GM21367 (cell line): ENCODE results near the gene COL18A1.
"Not testable (repeated sequence)": the region's sequence is repeated elsewhere in the genome, so short reads cannot be mapped to it uniquely, and the experiment has no call there.

Source experiments
- ATAC-seq: cut with Tn5 transposase; IDR thresholded peaks from one replicate; pipeline ENCODE4 v1.9.1; 2021; ENCODE audit not compliant: unreplicated experiment

The COL18A1 gene

GRCh38 chr21:45529785-45530422, 124.9 kb downstream of the COL18A1 start:
- ATAC-seq, result no peak

- no peak for ATAC-seq
Measured at GRCh38 chr21:45530423-45531113, 125.6 kb downstream of the COL18A1 start.

GRCh38 chr21:45531114-45531392, 126.1 kb downstream of the COL18A1 start:
- not testable (repeated sequence) for ATAC-seq

GRCh38 chr21:45531393-45532215, 126.6 kb downstream of the COL18A1 start:
- no peak for ATAC-seq

GRCh38 chr21:45532826-45533360, 127.9 kb downstream of the COL18A1 start:
- no peak for ATAC-seq

GRCh38 chr21:45533361-45533845, 128.4 kb downstream of the COL18A1 start:
- ATAC-seq, result no peak

- no peak for ATAC-seq
Measured at GRCh38 chr21:45533846-45534635, 129.1 kb downstream of the COL18A1 start.

- ATAC-seq, result no peak
Measured at GRCh38 chr21:45534636-45535331, 129.8 kb downstream of the COL18A1 start.

GRCh38 chr21:45535341-45536081, 130.5 kb downstream of the COL18A1 start:
- ATAC-seq, result no peak

- ATAC-seq, result no peak
Measured at GRCh38 chr21:45536301-45537081, 131.5 kb downstream of the COL18A1 start.

GRCh38 chr21:45537111-45537745, 132.3 kb downstream of the COL18A1 start:
- no peak for ATAC-seq

GRCh38 chr21:45537746-45538291, 132.9 kb downstream of the COL18A1 start:
- ATAC-seq, result no peak

GRCh38 chr21:45538381-45539045, 133.5 kb downstream of the COL18A1 start:
- no peak for ATAC-seq

GRCh38 chr21:45539046-45539795, 134.3 kb downstream of the COL18A1 start:
- ATAC-seq, result no peak

- ATAC-seq, result no peak
Measured at GRCh38 chr21:45539796-45540600, 135.0 kb downstream of the COL18A1 start.

GRCh38 chr21:45540601-45540970, 135.6 kb downstream of the COL18A1 start:
- no peak for ATAC-seq
